ENCODE measurements around the gene GRB10. TPM values are rescaled to one million over a fixed set of nuclear protein-coding genes. Genes with fewer than 3 reads are reported as not detected.

The GRB10 gene
- total and polyA plus RNA-seq, 3 donors from 2014 or later = 54.0 to 81.9 (median 57.7) TPM

DNA sequence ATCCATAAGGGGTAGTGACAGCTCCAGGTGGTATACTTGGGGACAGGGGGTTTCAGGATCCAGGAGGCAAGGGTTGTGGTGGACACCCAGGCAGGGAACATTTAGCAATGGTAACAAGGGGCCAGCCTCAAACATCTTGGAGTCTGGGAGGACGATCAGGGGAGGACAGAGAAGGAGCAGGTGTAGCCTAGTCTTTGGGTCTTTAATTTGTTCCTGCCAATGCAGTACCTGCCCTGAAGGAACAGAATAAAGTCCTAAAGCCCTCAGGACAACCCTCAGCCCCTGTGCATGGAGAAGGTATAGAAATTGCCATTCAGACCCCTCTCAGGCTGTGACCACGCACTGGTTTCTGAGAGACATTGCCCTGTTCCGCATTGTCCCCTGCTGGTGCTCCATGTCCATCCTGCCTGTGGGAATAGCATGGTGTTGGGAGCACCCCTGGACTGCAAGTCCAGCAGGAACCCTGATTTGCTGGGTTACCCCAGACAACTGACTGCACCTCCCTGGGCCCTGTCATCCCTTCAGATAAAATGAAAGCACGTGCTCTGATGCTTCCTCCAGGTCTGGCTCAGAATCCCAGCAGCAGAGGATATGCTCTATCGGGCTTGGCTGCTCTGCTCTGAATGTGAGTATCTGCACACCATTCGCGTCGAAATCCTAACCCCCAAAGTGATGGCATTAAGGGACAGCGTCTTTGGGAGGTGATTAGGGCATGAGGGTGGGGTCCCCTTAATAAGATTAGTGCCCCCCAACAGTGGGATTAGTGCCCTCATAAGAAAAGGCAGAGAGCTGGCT is 241.7 kb downstream of the GRB10 start:
- Histone ChIP-seq H3K27me3 (no peaks in the 10 kb centered on the region), H3K36me3 (ENCODE audit: low read depth, missing control alignments) (no peaks in the 10 kb centered on the region), H3K4me3 (no peak overlapping the region), H3K4me1 (no peaks in the 10 kb centered on the region), H3K9me3 (no peaks in the 10 kb centered on the region), H3K27ac (no peak overlapping the region)
- WGBS, 2 donors = 78 to 96% methylated on average over 5 to 9 of the region's 9 CpGs
- DNase-seq = no peak
- TF ChIP-seq POLR2A (IDR thresholded peaks at IDR 0.05) = no peak
- TF ChIP-seq, protein P1, sequence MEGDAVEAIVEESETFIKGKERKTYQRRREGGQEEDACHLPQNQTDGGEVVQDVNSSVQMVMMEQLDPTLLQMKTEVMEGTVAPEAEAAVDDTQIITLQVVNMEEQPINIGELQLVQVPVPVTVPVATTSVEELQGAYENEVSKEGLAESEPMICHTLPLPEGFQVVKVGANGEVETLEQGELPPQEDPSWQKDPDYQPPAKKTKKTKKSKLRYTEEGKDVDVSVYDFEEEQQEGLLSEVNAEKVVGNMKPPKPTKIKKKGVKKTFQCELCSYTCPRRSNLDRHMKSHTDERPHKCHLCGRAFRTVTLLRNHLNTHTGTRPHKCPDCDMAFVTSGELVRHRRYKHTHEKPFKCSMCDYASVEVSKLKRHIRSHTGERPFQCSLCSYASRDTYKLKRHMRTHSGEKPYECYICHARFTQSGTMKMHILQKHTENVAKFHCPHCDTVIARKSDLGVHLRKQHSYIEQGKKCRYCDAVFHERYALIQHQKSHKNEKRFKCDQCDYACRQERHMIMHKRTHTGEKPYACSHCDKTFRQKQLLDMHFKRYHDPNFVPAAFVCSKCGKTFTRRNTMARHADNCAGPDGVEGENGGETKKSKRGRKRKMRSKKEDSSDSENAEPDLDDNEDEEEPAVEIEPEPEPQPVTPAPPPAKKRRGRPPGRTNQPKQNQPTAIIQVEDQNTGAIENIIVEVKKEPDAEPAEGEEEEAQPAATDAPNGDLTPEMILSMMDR (IDR thresholded peaks at IDR 0.05) = no peak
- intact Hi-C loops (cut with DNase I; ENCODE audit: low total_unique reads) = no loop called here

Other genes starting within 250 kb of the GRB10 start
- gene DDC, start 217.5 kb downstream of the GRB10 start, total RNA-seq = 1 to 10 TPM; 1.2 to 3.3 TPM
- gene DDC, start 217.5 kb downstream of the GRB10 start, polyA plus RNA-seq (ENCODE audit: insufficient read depth, low read depth, low replicate concordance) = 4.1 TPM

Data from testis (tissue), 3 donors.